WTC11 (cell line): Measurements from ENCODE around the gene RBM34. TPM values are rescaled to one million over a fixed set of nuclear protein-coding genes. Genes with fewer than 3 reads are reported as not detected.

Experiments used
- EMX1 ChIP-seq: fragments of 250-450 bp; sonication (Bioruptor Pico); IDR thresholded peaks from 2 replicates; pipeline ENCODE4 v1.8.0; 2021; ENCODE audit warnings: mild to moderate bottlenecking
- ETV6 ChIP-seq: sonication (generic); formaldehyde crosslinking; IDR thresholded peaks from 2 replicates; pipeline ENCODE4 v1.8.1; 2022; ENCODE audit warnings: mild to moderate bottlenecking, missing genetic modification reagents
- FOXP1 ChIP-seq: sonication (generic); formaldehyde crosslinking; IDR thresholded peaks from 2 replicates; pipeline ENCODE4 v1.8.0; 2022; ENCODE audit warnings: missing genetic modification reagents, mild to moderate bottlenecking, moderate library complexity, borderline replicate concordance
- GRHL2 ChIP-seq: fragments of 250-450 bp; sonication (Bioruptor Pico); IDR thresholded peaks from 2 replicates; pipeline ENCODE4 v1.8.0; 2022; ENCODE audit warnings: mild to moderate bottlenecking, moderate library complexity; ENCODE audit not compliant: insufficient replicate concordance, severe bottlenecking
- NR3C1 ChIP-seq: sonication (generic); formaldehyde crosslinking; conservative IDR thresholded peaks from 2 replicates; pipeline ENCODE4 v1.8.1; 2023; ENCODE audit warnings: low read depth, mild to moderate bottlenecking, missing genetic modification reagents
- RORB ChIP-seq: fragments of 250-450 bp; sonication (Bioruptor Pico); IDR thresholded peaks from 2 replicates; pipeline ENCODE4 v1.9.0; 2021; ENCODE audit warnings: mild to moderate bottlenecking
- total RNA-seq: library from RNA; stranded (reverse); gene quantifications from 3 replicates; pipeline ENCODE4 v1.2.3, GENCODE V29; 2021
- TF ChIP-seq, protein P1 (sequence below): fragments of 250-450 bp; sonication (Bioruptor Pico); IDR thresholded peaks from 2 replicates; pipeline ENCODE4 v1.9.0; 2021; ENCODE audit warnings: mild to moderate bottlenecking
- TF ChIP-seq, protein P2 (sequence below): sonication (generic); formaldehyde crosslinking; IDR thresholded peaks from 2 replicates; pipeline ENCODE4 v1.8.1; 2023; ENCODE audit warnings: mild to moderate bottlenecking, missing genetic modification reagents, borderline replicate concordance
- TF ChIP-seq, protein P3 (sequence below): sonication (generic); formaldehyde crosslinking; IDR thresholded peaks from 2 replicates; pipeline ENCODE4 v1.8.0; 2022; ENCODE audit warnings: missing genetic modification reagents
- TF ChIP-seq, protein P4 (sequence below): sonication (generic); formaldehyde crosslinking; conservative IDR thresholded peaks from 2 replicates; pipeline ENCODE4 v1.8.1; 2022; ENCODE audit warnings: mild to moderate bottlenecking, missing genetic modification reagents
- TF ChIP-seq, protein P5 (sequence below): fragments of 250-450 bp; sonication (Bioruptor Pico); conservative IDR thresholded peaks from 2 replicates; pipeline ENCODE4 v1.9.0; 2021; ENCODE audit warnings: mild to moderate bottlenecking
- TF ChIP-seq, protein P6 (sequence below): fragments of 250-450 bp; sonication (Bioruptor Pico); IDR thresholded peaks from 2 replicates; pipeline ENCODE4 v1.8.0; 2021; ENCODE audit warnings: mild to moderate bottlenecking
- TF ChIP-seq, protein P7 (sequence below): sonication (generic); formaldehyde crosslinking; IDR thresholded peaks from 2 replicates; pipeline ENCODE4 v1.8.1; 2023; ENCODE audit warnings: mild to moderate bottlenecking, missing genetic modification reagents, moderate library complexity

Gene RBM34
- total RNA-seq, 1 experiment from 2014 or later = 112 TPM

DNA sequence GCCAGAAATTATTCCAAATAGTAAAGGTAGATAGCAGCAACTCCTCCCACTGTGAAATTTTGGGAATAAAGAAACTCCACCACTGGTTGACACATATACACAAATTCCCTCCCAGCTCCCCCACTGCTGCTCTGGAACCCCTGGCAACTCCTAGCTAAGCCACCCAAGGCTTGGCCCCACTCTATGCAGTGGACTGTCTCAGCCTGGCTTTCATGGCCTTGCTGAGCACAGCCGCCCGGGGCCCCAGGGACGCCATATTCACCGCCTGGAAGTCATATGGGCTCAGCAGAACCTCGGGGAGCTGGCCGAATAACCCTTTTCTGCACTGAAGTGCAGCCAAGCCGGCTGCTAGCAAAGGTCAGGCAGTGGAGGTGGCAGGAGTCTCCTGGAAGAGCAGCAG, 15.4 kb upstream of the RBM34 start (continued):
- TF ChIP-seq, protein P1, sequence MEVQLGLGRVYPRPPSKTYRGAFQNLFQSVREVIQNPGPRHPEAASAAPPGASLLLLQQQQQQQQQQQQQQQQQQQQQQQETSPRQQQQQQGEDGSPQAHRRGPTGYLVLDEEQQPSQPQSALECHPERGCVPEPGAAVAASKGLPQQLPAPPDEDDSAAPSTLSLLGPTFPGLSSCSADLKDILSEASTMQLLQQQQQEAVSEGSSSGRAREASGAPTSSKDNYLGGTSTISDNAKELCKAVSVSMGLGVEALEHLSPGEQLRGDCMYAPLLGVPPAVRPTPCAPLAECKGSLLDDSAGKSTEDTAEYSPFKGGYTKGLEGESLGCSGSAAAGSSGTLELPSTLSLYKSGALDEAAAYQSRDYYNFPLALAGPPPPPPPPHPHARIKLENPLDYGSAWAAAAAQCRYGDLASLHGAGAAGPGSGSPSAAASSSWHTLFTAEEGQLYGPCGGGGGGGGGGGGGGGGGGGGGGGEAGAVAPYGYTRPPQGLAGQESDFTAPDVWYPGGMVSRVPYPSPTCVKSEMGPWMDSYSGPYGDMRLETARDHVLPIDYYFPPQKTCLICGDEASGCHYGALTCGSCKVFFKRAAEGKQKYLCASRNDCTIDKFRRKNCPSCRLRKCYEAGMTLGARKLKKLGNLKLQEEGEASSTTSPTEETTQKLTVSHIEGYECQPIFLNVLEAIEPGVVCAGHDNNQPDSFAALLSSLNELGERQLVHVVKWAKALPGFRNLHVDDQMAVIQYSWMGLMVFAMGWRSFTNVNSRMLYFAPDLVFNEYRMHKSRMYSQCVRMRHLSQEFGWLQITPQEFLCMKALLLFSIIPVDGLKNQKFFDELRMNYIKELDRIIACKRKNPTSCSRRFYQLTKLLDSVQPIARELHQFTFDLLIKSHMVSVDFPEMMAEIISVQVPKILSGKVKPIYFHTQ (CRISPR knock-in tag) = no peak
- TF ChIP-seq, protein P2, sequence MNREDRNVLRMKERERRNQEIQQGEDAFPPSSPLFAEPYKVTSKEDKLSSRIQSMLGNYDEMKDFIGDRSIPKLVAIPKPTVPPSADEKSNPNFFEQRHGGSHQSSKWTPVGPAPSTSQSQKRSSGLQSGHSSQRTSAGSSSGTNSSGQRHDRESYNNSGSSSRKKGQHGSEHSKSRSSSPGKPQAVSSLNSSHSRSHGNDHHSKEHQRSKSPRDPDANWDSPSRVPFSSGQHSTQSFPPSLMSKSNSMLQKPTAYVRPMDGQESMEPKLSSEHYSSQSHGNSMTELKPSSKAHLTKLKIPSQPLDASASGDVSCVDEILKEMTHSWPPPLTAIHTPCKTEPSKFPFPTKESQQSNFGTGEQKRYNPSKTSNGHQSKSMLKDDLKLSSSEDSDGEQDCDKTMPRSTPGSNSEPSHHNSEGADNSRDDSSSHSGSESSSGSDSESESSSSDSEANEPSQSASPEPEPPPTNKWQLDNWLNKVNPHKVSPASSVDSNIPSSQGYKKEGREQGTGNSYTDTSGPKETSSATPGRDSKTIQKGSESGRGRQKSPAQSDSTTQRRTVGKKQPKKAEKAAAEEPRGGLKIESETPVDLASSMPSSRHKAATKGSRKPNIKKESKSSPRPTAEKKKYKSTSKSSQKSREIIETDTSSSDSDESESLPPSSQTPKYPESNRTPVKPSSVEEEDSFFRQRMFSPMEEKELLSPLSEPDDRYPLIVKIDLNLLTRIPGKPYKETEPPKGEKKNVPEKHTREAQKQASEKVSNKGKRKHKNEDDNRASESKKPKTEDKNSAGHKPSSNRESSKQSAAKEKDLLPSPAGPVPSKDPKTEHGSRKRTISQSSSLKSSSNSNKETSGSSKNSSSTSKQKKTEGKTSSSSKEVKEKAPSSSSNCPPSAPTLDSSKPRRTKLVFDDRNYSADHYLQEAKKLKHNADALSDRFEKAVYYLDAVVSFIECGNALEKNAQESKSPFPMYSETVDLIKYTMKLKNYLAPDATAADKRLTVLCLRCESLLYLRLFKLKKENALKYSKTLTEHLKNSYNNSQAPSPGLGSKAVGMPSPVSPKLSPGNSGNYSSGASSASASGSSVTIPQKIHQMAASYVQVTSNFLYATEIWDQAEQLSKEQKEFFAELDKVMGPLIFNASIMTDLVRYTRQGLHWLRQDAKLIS = no peak
- TF ChIP-seq, protein P3, sequence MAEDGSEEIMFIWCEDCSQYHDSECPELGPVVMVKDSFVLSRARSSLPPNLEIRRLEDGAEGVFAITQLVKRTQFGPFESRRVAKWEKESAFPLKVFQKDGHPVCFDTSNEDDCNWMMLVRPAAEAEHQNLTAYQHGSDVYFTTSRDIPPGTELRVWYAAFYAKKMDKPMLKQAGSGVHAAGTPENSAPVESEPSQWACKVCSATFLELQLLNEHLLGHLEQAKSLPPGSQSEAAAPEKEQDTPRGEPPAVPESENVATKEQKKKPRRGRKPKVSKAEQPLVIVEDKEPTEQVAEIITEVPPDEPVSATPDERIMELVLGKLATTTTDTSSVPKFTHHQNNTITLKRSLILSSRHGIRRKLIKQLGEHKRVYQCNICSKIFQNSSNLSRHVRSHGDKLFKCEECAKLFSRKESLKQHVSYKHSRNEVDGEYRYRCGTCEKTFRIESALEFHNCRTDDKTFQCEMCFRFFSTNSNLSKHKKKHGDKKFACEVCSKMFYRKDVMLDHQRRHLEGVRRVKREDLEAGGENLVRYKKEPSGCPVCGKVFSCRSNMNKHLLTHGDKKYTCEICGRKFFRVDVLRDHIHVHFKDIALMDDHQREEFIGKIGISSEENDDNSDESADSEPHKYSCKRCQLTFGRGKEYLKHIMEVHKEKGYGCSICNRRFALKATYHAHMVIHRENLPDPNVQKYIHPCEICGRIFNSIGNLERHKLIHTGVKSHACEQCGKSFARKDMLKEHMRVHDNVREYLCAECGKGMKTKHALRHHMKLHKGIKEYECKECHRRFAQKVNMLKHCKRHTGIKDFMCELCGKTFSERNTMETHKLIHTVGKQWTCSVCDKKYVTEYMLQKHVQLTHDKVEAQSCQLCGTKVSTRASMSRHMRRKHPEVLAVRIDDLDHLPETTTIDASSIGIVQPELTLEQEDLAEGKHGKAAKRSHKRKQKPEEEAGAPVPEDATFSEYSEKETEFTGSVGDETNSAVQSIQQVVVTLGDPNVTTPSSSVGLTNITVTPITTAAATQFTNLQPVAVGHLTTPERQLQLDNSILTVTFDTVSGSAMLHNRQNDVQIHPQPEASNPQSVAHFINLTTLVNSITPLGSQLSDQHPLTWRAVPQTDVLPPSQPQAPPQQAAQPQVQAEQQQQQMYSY = no peak
- TF ChIP-seq NR3C1 (CRISPR knock-in tag) (no peak), ETV6 (CRISPR knock-in tag) (no peak), EMX1 (CRISPR knock-in tag) (no peak), GRHL2 (no peak), RORB (CRISPR knock-in tag) (no peak), FOXP1 (CRISPR knock-in tag) (no peak)
- TF ChIP-seq, protein P4, sequence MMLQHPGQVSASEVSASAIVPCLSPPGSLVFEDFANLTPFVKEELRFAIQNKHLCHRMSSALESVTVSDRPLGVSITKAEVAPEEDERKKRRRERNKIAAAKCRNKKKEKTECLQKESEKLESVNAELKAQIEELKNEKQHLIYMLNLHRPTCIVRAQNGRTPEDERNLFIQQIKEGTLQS (CRISPR knock-in tag) = no peak
- TF ChIP-seq, protein P5, sequence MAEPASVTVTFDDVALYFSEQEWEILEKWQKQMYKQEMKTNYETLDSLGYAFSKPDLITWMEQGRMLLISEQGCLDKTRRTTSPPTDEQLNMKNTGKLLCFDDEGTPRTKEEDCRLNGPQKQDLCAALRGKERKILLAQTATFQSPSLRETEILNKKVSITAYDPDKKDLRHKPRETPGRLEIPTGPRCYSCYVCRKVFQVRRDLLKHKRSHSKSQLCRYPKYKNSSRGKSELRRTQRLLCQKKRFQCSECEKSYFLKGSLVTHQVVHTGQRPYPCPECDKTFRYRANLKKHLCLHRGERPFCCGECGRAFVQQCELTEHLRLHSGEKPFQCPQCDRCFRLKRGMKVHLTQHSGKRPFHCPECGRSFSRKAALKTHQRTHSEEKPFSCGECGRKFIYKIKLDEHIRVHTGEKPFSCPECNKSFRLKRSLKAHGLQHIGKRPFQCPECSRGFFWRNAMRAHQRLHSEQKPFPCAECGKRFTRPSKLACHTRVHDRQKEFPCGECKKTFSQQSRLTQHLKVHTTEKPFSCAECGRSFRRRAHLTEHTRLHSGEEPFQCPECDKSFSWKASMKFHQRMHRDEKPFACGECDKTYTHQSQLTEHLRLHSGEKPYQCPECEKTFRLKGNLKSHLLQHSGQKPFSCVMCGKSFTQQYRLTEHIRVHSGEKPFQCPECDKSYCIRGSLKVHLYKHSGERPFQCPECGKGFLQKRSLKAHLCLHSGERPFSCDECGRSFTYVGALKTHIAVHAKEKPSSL (CRISPR knock-in tag) = no peak
- TF ChIP-seq, protein P6, sequence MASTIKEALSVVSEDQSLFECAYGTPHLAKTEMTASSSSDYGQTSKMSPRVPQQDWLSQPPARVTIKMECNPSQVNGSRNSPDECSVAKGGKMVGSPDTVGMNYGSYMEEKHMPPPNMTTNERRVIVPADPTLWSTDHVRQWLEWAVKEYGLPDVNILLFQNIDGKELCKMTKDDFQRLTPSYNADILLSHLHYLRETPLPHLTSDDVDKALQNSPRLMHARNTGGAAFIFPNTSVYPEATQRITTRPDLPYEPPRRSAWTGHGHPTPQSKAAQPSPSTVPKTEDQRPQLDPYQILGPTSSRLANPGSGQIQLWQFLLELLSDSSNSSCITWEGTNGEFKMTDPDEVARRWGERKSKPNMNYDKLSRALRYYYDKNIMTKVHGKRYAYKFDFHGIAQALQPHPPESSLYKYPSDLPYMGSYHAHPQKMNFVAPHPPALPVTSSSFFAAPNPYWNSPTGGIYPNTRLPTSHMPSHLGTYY (CRISPR knock-in tag) = no peak
- TF ChIP-seq, protein P7, sequence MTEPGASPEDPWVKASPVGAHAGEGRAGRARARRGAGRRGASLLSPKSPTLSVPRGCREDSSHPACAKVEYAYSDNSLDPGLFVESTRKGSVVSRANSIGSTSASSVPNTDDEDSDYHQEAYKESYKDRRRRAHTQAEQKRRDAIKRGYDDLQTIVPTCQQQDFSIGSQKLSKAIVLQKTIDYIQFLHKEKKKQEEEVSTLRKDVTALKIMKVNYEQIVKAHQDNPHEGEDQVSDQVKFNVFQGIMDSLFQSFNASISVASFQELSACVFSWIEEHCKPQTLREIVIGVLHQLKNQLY (CRISPR knock-in tag) = no peak
